GM19468 (cell line): Measurements from ENCODE around the gene MTX1.
"Not testable (repeated sequence)": the region's sequence is repeated elsewhere in the genome, so short reads cannot be mapped to it uniquely, and the experiment has no call there.

Experiments used
- ATAC-seq: cut with Tn5 transposase; IDR thresholded peaks from one replicate; pipeline ENCODE4 v1.9.1; 2021; ENCODE audit warnings: mild to moderate bottlenecking, moderate library complexity, moderate number of reproducible peaks; ENCODE audit not compliant: unreplicated experiment; ENCODE audit errors: extremely low read depth

Gene MTX1

GRCh38 chr1:155187456-155187891, 21.0 kb upstream of the MTX1 start:
- no peak for ATAC-seq

DNA sequence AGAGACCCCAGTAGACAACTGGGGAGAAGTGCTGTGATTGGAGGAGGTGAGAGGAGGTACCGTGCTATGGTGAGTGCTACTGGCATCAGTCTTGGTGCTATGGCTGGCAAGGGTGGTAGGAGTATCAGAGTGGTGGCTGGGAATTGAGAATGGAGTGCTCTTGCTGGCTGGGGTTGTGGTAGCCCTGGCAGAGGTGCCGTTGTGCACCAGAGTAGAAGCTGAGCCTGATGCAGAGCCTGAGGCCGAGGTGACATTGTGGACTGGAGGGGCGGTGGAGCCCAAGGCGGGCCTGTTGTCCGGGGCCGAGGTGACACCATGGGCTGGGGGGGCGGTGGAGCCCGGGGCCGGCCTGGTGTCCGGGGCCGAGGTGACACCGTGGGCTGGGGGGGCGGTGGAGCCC, 20.2 kb upstream of the MTX1 start:
- ATAC-seq: no peak

DNA sequence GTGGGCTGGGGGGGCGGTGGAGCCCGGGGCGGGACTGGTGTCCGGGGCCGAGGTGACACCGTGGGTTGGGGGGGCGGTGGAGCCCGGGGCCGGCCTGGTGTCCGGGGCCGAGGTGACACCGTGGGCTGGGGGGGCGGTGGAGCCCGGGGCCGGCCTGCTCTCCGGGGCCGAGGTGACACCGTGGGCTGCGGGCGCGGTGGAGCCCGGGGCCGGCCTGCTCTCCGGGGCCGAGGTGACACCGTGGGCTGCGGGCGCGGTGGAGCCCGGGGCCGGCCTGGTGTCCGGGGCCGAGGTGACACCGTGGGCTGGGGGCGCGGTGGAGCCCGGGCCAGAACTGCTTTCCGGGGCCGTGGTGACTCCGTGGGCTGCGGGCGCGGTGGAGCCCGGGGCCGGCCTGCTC, 18.6 kb upstream of the MTX1 start:
- not testable (repeated sequence) for ATAC-seq

DNA sequence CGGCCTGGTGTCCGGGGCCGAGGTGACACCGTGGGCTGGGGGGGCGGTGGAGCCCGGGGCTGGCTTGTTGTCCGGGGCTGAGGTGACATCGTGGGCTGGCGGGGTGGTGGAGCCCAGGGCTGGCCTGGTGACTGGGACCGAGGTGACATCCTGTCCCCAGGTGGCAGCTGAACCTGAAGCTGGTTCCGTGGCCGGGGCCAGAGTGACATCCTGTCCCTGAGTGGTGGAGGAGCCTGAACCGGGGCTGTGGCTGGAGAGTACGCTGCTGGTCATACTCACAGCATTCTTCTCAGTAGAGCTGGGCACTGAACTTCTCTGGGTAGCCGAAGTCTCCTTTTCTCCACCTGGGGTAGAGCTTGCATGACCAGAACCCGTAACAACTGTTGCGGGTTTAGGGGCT, 16.6 kb upstream of the MTX1 start:
- no peak for ATAC-seq

- no peak for ATAC-seq
Measured at GRCh38 chr1:155192346-155193274, 15.9 kb upstream of the MTX1 start.

GRCh38 chr1:155193275-155193990, 15.1 kb upstream of the MTX1 start:
- no peak for ATAC-seq

GRCh38 chr1:155193991-155194240, 14.6 kb upstream of the MTX1 start:
- ATAC-seq: not testable (repeated sequence)

DNA sequence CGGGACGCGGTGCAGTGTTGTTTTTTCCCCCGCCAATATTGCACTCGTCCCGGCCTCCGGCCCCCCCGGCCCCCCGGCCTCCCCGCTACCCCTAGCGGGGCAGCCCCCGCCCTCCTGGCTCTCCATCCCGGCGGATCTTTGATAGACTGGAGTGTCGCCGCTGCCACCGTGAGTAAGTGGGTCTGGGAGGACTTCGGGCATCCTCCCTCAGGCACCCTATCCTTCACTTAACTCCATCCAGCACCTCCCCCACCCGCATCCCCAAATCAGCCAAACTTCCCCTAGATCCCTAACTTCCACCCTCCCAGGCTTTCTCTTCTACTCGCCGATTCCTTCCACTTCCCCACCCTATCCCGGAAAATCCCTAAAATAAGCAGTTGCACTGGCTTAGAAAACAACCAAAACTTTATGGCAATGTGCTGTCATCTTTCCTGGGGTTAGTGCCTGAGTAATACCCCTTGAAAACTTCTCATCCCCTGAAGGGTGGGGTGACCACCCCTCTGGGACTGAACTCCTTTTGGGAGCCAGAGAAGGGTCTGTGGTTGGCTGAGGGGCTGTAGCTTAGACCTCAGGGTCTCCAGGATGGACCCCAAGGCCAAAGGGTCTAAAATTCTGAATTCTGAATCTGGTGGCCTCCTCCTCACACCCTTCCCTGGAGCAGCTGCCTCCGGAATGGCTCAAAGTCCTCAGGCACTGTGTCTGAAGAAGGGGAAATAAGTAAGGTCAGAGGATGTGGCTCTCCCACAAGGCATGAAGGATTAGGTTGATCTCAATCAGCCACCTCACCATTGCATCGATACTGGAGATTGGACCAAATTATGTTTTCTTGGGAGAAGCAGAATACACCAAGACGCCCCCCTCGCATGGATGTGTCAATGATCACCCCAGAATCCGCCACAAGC, 13.0 kb upstream of the MTX1 start:
- ATAC-seq: no peak

GRCh38 chr1:155196103-155196892, 12.2 kb upstream of the MTX1 start:
- no peak for ATAC-seq

- ATAC-seq: no peak
Measured at GRCh38 chr1:155196893-155197638, 11.4 kb upstream of the MTX1 start.

GRCh38 chr1:155197901-155198546, 10.5 kb upstream of the MTX1 start:
- ATAC-seq: no peak

- no peak for ATAC-seq
Measured at GRCh38 chr1:155198547-155198906, 10.0 kb upstream of the MTX1 start.

- ATAC-seq: no peak
Measured at GRCh38 chr1:155199792-155200191, 8.7 kb upstream of the MTX1 start.

- ATAC-seq: no peak
Measured at GRCh38 chr1:155200920-155201319, 7.6 kb upstream of the MTX1 start.

GRCh38 chr1:155202198-155202597, 6.3 kb upstream of the MTX1 start:
- ATAC-seq: no peak

DNA sequence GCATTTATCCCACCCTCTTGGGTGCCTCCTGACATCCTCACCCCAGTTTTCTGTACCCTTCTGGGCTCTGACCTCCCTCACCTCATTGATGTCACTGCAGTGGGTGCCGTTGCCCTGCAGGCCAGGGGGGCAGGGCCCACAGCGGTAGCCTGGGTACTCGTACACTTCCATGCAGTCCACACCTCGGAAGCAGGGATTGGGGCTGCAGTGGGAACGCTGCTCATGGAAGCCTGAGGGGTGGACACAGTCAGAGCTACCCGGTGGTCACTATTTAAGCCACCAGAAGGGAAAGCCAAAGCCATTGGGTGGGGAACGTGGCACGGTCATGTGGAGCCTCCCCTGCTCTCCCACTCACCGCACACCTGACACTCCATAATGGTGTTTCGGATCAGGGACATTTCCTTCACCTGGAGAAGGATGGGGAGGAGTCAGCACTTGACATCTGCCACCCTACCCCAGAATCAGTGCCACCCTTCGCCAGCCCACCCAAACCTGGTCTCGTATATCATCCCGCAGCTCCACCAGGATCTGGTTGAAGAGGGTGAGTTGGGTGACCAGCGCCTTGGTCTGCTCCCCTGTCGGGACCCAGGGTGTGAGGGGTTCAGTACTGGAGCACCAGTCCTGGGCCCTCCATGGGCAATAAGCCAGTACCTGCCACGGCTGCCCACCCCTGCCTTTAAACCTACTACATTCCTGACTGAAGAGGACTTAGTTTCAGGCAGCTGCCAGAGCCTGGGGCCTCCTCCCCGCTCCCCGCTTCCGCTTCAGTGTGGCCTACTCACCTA, 5.6 kb upstream of the MTX1 start:
- no peak for ATAC-seq

DNA sequence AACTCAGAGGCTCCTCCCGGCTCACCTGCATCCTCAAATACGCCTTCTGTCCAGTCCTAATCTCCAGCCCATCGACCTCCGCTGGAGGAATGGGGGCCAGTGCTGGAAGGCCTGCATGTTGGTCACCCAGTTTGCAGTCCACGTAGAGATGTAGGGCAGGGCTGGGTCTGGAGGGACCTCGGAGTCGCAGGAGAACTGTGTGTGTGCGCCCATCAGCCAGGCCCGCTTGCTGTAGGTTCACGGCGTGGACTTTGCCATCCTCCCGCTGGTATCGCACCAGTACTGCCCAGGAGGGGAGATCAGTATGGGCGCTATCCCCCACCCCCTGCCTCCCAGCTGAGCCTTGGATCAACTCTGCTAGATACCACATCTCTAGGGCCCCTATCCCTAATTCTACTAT, 3.5 kb upstream of the MTX1 start:
- no peak for ATAC-seq

DNA sequence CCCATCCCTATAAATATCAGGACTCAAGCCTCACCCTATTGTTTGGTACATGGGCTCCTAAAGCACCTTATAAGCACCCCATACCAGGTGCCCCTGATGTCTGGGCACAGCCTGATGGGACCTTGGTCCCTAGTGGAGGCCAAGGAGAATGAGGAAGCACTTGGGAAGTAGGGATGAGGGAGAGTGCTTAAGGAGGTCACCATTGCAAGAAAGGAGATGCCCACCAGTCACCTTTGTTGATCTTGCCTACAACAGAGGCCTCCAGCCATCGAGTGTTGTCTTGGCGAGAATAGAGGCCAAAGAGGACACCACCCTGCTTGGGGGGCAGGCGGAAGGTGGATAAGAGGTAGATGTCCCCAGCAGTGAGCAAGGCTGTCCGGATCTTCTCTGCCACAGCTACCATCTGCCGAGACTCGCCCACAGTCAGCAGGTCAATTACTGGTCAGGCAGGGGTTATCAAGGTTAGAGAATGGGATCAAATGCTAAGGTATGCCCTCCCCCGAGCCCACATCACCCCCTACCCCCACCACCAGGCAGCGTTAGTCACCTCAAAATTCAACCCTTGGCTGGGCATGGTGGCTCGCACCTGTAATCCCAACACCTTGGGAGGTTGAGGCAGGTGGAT, 2.4 kb upstream of the MTX1 start:
- no peak for ATAC-seq
